ENCODE measurements around the gene GRK5. TPM values are rescaled to one million over a fixed set of nuclear protein-coding genes. Genes with fewer than 3 reads are reported as not detected.

GRK5 gene
- polyA plus RNA-seq, 1 donor from 2014 or later, result 34.9 TPM

DNA sequence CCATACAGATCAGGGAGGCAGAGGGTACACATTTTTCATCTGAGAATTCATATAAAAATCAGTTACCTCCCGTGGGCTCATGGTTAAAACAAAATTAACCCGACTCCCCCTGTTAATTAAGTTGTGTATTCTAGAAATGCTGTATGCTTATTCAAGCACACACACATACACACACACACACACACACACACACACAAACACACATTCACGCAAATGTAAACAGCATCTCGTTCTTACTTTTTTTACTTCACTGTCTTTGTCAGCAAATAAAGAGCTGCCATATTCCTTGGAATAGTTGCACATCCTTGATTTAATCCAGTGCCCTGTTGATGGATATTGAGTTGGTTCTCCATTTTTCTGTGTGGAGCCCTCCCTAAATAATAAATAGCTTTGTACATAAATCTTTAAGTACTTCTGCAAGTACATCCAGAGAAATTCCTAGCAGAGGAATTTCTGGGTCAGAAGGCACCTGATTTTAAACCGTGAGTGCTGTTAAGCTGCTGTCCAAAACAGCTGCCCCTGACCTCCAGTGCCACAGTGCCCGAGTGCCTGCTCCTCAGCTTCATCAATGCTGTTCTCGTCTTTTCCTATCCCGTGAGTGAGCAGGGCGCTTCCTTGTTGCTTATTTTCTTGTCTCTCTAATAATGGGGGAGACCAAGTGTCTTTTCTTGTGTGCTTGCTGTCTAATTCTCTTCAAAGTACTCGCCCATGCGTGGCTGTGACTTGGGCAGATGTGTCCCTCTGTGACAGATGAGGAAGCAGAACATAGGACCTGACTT lies 217.9 kb downstream of the GRK5 start:
- TF ChIP-seq EP300 (conservative IDR thresholded peaks at IDR 0.05; ENCODE audit: poor library complexity, severe bottlenecking), result no peak
- no peak for TF ChIP-seq MXI1 (conservative IDR thresholded peaks at IDR 0.05; ENCODE audit: poor library complexity, severe bottlenecking)
- TF ChIP-seq SMC3 (conservative IDR thresholded peaks at IDR 0.05; ENCODE audit: poor library complexity), result no peak
- TF ChIP-seq POLR2AphosphoS5 (IDR thresholded peaks at IDR 0.05), result no peak
- no peak for TF ChIP-seq EZH2 (IDR thresholded peaks at IDR 0.05; ENCODE audit: borderline replicate concordance, insufficient read depth, low read length, poor library complexity, severe bottlenecking)
- no peak for TF ChIP-seq TAF1 (IDR thresholded peaks at IDR 0.05; ENCODE audit: low read depth)
- TF ChIP-seq, protein P1, sequence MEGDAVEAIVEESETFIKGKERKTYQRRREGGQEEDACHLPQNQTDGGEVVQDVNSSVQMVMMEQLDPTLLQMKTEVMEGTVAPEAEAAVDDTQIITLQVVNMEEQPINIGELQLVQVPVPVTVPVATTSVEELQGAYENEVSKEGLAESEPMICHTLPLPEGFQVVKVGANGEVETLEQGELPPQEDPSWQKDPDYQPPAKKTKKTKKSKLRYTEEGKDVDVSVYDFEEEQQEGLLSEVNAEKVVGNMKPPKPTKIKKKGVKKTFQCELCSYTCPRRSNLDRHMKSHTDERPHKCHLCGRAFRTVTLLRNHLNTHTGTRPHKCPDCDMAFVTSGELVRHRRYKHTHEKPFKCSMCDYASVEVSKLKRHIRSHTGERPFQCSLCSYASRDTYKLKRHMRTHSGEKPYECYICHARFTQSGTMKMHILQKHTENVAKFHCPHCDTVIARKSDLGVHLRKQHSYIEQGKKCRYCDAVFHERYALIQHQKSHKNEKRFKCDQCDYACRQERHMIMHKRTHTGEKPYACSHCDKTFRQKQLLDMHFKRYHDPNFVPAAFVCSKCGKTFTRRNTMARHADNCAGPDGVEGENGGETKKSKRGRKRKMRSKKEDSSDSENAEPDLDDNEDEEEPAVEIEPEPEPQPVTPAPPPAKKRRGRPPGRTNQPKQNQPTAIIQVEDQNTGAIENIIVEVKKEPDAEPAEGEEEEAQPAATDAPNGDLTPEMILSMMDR (IDR thresholded peaks at IDR 0.05; ENCODE audit: poor library complexity, severe bottlenecking), result no peak
- TF ChIP-seq RAD21 (conservative IDR thresholded peaks at IDR 0.05), result no peak
- TF ChIP-seq, protein P2, sequence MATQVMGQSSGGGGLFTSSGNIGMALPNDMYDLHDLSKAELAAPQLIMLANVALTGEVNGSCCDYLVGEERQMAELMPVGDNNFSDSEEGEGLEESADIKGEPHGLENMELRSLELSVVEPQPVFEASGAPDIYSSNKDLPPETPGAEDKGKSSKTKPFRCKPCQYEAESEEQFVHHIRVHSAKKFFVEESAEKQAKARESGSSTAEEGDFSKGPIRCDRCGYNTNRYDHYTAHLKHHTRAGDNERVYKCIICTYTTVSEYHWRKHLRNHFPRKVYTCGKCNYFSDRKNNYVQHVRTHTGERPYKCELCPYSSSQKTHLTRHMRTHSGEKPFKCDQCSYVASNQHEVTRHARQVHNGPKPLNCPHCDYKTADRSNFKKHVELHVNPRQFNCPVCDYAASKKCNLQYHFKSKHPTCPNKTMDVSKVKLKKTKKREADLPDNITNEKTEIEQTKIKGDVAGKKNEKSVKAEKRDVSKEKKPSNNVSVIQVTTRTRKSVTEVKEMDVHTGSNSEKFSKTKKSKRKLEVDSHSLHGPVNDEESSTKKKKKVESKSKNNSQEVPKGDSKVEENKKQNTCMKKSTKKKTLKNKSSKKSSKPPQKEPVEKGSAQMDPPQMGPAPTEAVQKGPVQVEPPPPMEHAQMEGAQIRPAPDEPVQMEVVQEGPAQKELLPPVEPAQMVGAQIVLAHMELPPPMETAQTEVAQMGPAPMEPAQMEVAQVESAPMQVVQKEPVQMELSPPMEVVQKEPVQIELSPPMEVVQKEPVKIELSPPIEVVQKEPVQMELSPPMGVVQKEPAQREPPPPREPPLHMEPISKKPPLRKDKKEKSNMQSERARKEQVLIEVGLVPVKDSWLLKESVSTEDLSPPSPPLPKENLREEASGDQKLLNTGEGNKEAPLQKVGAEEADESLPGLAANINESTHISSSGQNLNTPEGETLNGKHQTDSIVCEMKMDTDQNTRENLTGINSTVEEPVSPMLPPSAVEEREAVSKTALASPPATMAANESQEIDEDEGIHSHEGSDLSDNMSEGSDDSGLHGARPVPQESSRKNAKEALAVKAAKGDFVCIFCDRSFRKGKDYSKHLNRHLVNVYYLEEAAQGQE (IDR thresholded peaks at IDR 0.05; ENCODE audit: borderline replicate concordance), result no peak
- no peaks in the 10 kb centered on the region for H4K20me1 ChIP-seq (ENCODE audit: insufficient read depth)
- no peaks in the 10 kb centered on the region for H3F3A ChIP-seq (ENCODE audit: insufficient read depth, low read length, poor library complexity, severe bottlenecking)
- H3K9me2 ChIP-seq (ENCODE audit: insufficient read depth, low read length), result no peaks in the 10 kb centered on the region
- no peaks in the 10 kb centered on the region for H3K79me2 ChIP-seq (replicated peaks; ENCODE audit: insufficient read depth, low read length)
- peaks cover 3% of the 10 kb centered on the region for H3K9me3 ChIP-seq (ENCODE audit: low read length)
- no peaks in the 10 kb centered on the region for H3K36me3 ChIP-seq (ENCODE audit: insufficient read depth, low read length)
- no peak overlapping the region for H3K4me2 ChIP-seq (ENCODE audit: low read length)
- H3K4me3 ChIP-seq (ENCODE audit: low read length), result no peak overlapping the region
- H2AFZ ChIP-seq (ENCODE audit: low read depth, low read length), result no peak overlapping the region
- no peaks in the 10 kb centered on the region for H3K27me3 ChIP-seq (ENCODE audit: insufficient read depth, low read depth, low read length)
- no peak overlapping the region for H3K27ac ChIP-seq (ENCODE audit: low read length)
- no peak overlapping the region for H3K9ac ChIP-seq (ENCODE audit: low read length)

DNA sequence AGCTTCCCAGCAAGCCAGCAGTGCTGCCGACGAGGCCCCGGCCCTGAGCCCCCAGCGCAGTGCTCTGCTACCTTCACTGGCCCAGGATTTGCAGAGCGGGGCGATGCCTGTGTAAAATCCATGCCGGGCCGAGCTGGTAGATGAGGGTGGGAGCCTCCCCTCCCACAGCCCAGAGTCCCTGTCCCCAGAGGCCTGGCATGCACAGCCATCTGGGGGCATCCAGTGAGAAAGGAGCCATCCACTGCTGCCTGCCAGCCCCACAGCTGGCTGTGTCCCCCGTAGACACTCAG lies 218.5 kb downstream of the GRK5 start:
- Histone ChIP-seq H3K79me2 (replicated peaks; ENCODE audit: insufficient read depth, low read length) (no peaks in the 10 kb centered on the region), H3K27me3 (ENCODE audit: insufficient read depth, low read depth, low read length) (no peaks in the 10 kb centered on the region), H3K9me2 (ENCODE audit: insufficient read depth, low read length) (no peaks in the 10 kb centered on the region), H3K27ac (ENCODE audit: low read length) (no peak overlapping the region), H3K4me2 (ENCODE audit: low read length) (no peak overlapping the region), H2AFZ (ENCODE audit: low read depth, low read length) (no peak overlapping the region), H3F3A (ENCODE audit: insufficient read depth, low read length, poor library complexity, severe bottlenecking) (no peaks in the 10 kb centered on the region), H3K4me3 (ENCODE audit: low read length) (no peak overlapping the region), H3K36me3 (ENCODE audit: insufficient read depth, low read length) (no peaks in the 10 kb centered on the region), H3K9ac (ENCODE audit: low read length) (no peak overlapping the region), H3K9me3 (ENCODE audit: low read length) (peaks cover 3% of the 10 kb centered on the region), H4K20me1 (ENCODE audit: insufficient read depth) (no peaks in the 10 kb centered on the region)
- TF ChIP-seq EP300 (conservative IDR thresholded peaks at IDR 0.05; ENCODE audit: poor library complexity, severe bottlenecking) (no peak), MXI1 (conservative IDR thresholded peaks at IDR 0.05; ENCODE audit: poor library complexity, severe bottlenecking) (no peak), POLR2AphosphoS5 (IDR thresholded peaks at IDR 0.05) (no peak), SMC3 (conservative IDR thresholded peaks at IDR 0.05; ENCODE audit: poor library complexity) (no peak), TAF1 (IDR thresholded peaks at IDR 0.05; ENCODE audit: low read depth) (no peak), EZH2 (IDR thresholded peaks at IDR 0.05; ENCODE audit: borderline replicate concordance, insufficient read depth, low read length, poor library complexity, severe bottlenecking) (no peak)
- TF ChIP-seq, protein P2 (IDR thresholded peaks at IDR 0.05; ENCODE audit: borderline replicate concordance), result no peak
